Prostate gland (tissue), 2 donors: ENCODE results near the gene PIPOX.

Experiments
- POLR2A ChIP-seq: fragments of 450-650 bp; IDR thresholded peaks from one replicate; pipeline ENCODE4 v1.6.1; 2016; ENCODE audit warnings: antibody characterized with exemption, mild to moderate bottlenecking
- TF ChIP-seq, protein P1 (sequence below), 4 experiments: fragments of 200-600 bp in 2 of 4; fragments of 450-650 bp in 2 of 4; sonication (generic) in 2 of 4; IDR thresholded peaks; 1 replicate in 3 of 4; 2 replicates in 1 of 4; pipeline ENCODE4 v1.5.1; 2016 to 2019; ENCODE audit warnings: antibody characterized with exemption in 4 of 4, mild to moderate bottlenecking in 2 of 4, moderate library complexity in 2 of 4

DNA sequence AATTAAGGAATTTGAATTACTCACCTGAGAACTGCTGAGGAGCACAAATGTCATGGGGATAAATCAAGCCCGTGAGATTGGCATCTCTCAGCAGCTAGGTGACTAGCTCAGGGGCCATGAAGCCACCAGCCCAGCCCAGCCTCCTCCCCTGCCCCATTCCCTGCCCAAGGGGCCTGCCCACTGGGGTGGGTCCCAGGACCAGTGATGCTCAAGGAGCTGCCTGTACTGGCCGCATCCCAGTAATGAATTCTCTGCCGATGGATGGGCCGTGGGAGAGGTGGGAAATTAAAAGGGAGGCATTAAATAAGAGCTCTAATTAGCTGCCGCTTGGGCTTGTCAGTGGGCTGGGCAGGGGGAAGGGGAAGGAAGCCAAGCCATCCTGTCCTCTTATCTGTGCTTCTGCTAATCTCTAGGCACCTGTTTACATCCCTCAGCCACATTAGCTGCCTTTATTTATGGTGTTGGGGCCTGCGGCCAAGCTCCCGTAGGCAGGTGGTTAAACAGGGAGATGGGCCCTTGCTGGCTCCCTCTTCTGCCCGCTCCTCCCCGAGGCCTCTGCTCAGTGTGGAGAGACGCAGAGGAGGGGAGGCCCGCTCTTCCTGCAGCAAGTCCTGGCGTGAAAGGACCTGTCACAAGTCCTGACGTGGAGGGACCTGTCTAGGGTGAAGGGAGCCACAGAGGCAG, 48.8 kb downstream of the PIPOX start:
- TF ChIP-seq, protein P1, sequence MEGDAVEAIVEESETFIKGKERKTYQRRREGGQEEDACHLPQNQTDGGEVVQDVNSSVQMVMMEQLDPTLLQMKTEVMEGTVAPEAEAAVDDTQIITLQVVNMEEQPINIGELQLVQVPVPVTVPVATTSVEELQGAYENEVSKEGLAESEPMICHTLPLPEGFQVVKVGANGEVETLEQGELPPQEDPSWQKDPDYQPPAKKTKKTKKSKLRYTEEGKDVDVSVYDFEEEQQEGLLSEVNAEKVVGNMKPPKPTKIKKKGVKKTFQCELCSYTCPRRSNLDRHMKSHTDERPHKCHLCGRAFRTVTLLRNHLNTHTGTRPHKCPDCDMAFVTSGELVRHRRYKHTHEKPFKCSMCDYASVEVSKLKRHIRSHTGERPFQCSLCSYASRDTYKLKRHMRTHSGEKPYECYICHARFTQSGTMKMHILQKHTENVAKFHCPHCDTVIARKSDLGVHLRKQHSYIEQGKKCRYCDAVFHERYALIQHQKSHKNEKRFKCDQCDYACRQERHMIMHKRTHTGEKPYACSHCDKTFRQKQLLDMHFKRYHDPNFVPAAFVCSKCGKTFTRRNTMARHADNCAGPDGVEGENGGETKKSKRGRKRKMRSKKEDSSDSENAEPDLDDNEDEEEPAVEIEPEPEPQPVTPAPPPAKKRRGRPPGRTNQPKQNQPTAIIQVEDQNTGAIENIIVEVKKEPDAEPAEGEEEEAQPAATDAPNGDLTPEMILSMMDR (IDR thresholded peaks at IDR 0.05), result no peak
- TF ChIP-seq POLR2A, result no peak
